Hematopoietic multipotent progenitor cell treated with erythropoietin and hydrocortisone succinate and interleukin-3 and kit ligand, for 8 days (in vitro differentiated cells): ENCODE data around the gene DRD2.

ENCODE experiments used
- DNase-seq: peaks from one replicate; pipeline ENCODE4 v3.0.0-alpha.2; 2015

The DRD2 gene

DNA sequence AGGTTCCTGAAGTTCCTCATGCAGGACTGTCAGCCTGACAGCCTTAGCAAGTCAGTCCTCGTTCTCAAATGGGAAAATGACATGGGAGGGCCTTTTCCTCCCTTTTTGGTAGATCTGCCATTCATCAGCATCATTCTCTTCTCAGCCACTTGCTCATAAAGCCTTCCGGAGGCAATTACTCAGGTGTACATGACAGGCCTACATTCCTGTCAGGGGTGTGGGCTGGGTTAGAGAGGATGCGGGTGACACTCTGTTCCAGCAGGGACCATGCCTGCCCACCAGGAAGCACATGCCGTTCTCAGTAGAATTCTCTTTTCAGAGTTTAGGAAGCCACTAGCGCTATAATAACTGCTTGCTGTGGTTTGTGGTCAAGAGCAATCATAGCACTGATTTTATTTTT lies 111.8 kb downstream of the DRD2 start:
- DNase-seq, result no peak
